ENCODE measurements around the gene UBE2Q1.

The UBE2Q1 gene

GRCh38 chr1:154502066-154502743 is 56.3 kb downstream of the UBE2Q1 start, which contains the start of the genes SHE and TDRD10:
Gene SHE, minus strand, starts transcription at chr1:154502412. Its CDS starts 386 bp downstream, at chr1:154502026.
Gene TDRD10, plus strand, starts transcription at chr1:154502219. Its CDS starts 4,685 bp downstream, at chr1:154506904.
- H3K27ac ChIP-seq, result peak within 1 kb of the TSS; percentile 47; the same call in 1 of the 2 replicates
- TF ChIP-seq CTCF (conservative IDR thresholded peaks at IDR 0.05), result no peak

GRCh38 chr1:154501423-154502065 is 56.9 kb downstream of the UBE2Q1 start:
- peak overlapping the region; percentile 47; the same call in 1 of the 2 replicates for H3K27ac ChIP-seq
- no peak for TF ChIP-seq CTCF (conservative IDR thresholded peaks at IDR 0.05)

GRCh38 chr1:154500533-154500932 is 57.9 kb downstream of the UBE2Q1 start:
- no peak overlapping the region for H3K27ac ChIP-seq
- TF ChIP-seq CTCF (conservative IDR thresholded peaks at IDR 0.05), result no peak

- H3K27ac ChIP-seq, result no peak overlapping the region
- TF ChIP-seq CTCF (conservative IDR thresholded peaks at IDR 0.05), result no peak
These were observed 59.0 kb downstream of the UBE2Q1 start for GRCh38 chr1:154499446-154499845.

Data from VCaP (cell line).